ENCODE results near the gene ZNF385C.

- TF ChIP-seq, protein P1, sequence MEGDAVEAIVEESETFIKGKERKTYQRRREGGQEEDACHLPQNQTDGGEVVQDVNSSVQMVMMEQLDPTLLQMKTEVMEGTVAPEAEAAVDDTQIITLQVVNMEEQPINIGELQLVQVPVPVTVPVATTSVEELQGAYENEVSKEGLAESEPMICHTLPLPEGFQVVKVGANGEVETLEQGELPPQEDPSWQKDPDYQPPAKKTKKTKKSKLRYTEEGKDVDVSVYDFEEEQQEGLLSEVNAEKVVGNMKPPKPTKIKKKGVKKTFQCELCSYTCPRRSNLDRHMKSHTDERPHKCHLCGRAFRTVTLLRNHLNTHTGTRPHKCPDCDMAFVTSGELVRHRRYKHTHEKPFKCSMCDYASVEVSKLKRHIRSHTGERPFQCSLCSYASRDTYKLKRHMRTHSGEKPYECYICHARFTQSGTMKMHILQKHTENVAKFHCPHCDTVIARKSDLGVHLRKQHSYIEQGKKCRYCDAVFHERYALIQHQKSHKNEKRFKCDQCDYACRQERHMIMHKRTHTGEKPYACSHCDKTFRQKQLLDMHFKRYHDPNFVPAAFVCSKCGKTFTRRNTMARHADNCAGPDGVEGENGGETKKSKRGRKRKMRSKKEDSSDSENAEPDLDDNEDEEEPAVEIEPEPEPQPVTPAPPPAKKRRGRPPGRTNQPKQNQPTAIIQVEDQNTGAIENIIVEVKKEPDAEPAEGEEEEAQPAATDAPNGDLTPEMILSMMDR (IDR thresholded peaks at IDR 0.05): no peak
- TF ChIP-seq POLR2A (IDR thresholded peaks at IDR 0.05): peak; percentile 46 to 81
These were observed 14.4 kb upstream of the ZNF385C start, which contains the start of gene DHX58 for GRCh38 chr17:42112552-42113176.
